GM23338 (cell line): Measurements from ENCODE around the gene NUAK2. TPM values are rescaled to one million over a fixed set of nuclear protein-coding genes. Genes with fewer than 3 reads are reported as not detected.

ENCODE experiments used
- ATAC-seq: fragments of 200-7000 bp; cut with Tn5 transposase; 3 replicates; pipeline ENCODE4 v1.9.1; 2020
- DNase-seq: peaks from one replicate; pipeline ENCODE4 v3.0.0-alpha.2; 2015; ENCODE audit warnings: low spot score
- H2AFZ ChIP-seq: fragments of 200-600 bp; sonication (generic); 2 replicates; pipeline ENCODE4 v1.8.0; 2016; ENCODE audit warnings: antibody characterized with exemption, mild to moderate bottlenecking, moderate library complexity
- H3F3A ChIP-seq: fragments of 200-600 bp; sonication (generic); replicated peaks from 2 replicates; pipeline ENCODE4 v1.8.0; 2017; ENCODE audit warnings: antibody characterized with exemption, mixed run types, low read depth
- H3K27ac ChIP-seq: fragments of 200-600 bp; sonication (generic); 2 replicates; pipeline ENCODE4 v1.6.1; 2016; ENCODE audit warnings: low read depth
- H3K27me3 ChIP-seq: fragments of 200-600 bp; sonication (generic); 2 replicates; pipeline ENCODE4 v1.8.0; 2016; ENCODE audit warnings: mild to moderate bottlenecking, mixed run types, moderate library complexity; ENCODE audit not compliant: insufficient read depth
- H3K36me3 ChIP-seq: fragments of 200-600 bp; sonication (generic); 2 replicates; pipeline ENCODE4 v1.8.0; 2016; ENCODE audit warnings: mild to moderate bottlenecking; ENCODE audit not compliant: insufficient read depth
- H3K4me1 ChIP-seq: fragments of 200-600 bp; sonication (generic); 2 replicates; pipeline ENCODE4 v1.8.0; 2016; ENCODE audit warnings: mild to moderate bottlenecking, moderate library complexity; ENCODE audit not compliant: insufficient read depth
- H3K4me2 ChIP-seq: fragments of 200-600 bp; sonication (generic); 2 replicates; pipeline ENCODE4 v1.7.1; 2017; ENCODE audit warnings: mixed run types
- H3K4me3 ChIP-seq: fragments of 200-600 bp; sonication (generic); 2 replicates; pipeline ENCODE4 v1.6.1; 2016; ENCODE audit warnings: mixed run types
- H3K79me2 ChIP-seq: fragments of 200-600 bp; sonication (generic); replicated peaks from 2 replicates; pipeline ENCODE4 v1.8.0; 2017; ENCODE audit warnings: mild to moderate bottlenecking; ENCODE audit not compliant: insufficient read depth
- H3K9me2 ChIP-seq: fragments of 200-600 bp; sonication (generic); 2 replicates; pipeline ENCODE4 v1.8.0; 2017; ENCODE audit not compliant: insufficient read depth
- H4K20me1 ChIP-seq: fragments of 200-600 bp; sonication (generic); replicated peaks from 2 replicates; pipeline ENCODE4 v1.8.0; 2017; ENCODE audit warnings: mild to moderate bottlenecking; ENCODE audit not compliant: insufficient read depth
- H3K27ac Mint-ChIP-seq: 2 replicates; pipeline ENCODE4 v1.8.0; 2020; ENCODE audit warnings: inconsistent platforms, mild to moderate bottlenecking, moderate library complexity, mixed read lengths
- H3K27me3 Mint-ChIP-seq: 3 replicates; pipeline ENCODE4 v1.8.0; 2022; ENCODE audit warnings: low read depth, mild to moderate bottlenecking, moderate library complexity, mixed read lengths, inconsistent platforms; ENCODE audit not compliant: insufficient read depth, poor library complexity
- H3K36me3 Mint-ChIP-seq: 3 replicates; pipeline ENCODE4 v1.8.0; 2021; ENCODE audit warnings: low read depth, mild to moderate bottlenecking, inconsistent platforms, moderate library complexity, mixed read lengths
- H3K4me1 Mint-ChIP-seq: 3 replicates; pipeline ENCODE4 v1.8.0; 2020; ENCODE audit warnings: mild to moderate bottlenecking, inconsistent platforms, mixed read lengths
- H3K4me3 Mint-ChIP-seq: 3 replicates; pipeline ENCODE4 v1.8.0; 2021; ENCODE audit warnings: moderate library complexity, mild to moderate bottlenecking, inconsistent platforms, mixed read lengths
- H3K9me3 Mint-ChIP-seq: 3 replicates; pipeline ENCODE4 v1.8.0; 2020; ENCODE audit warnings: moderate library complexity, mild to moderate bottlenecking, inconsistent platforms, mixed read lengths
- CREB1 ChIP-seq: fragments of 250-450 bp; sonication (Bioruptor Pico); IDR thresholded peaks from 2 replicates; pipeline ENCODE4 v1.5.0; 2020; ENCODE audit warnings: low read depth, mild to moderate bottlenecking, moderate library complexity
- ETS1 ChIP-seq: IDR thresholded peaks from 2 replicates; pipeline ENCODE4 v1.6.1; 2016; ENCODE audit warnings: antibody characterized with exemption
- EZH2 ChIP-seq: fragments of 200-600 bp; sonication (generic); IDR thresholded peaks from one replicate; pipeline ENCODE4 v1.8.0; 2017; ENCODE audit warnings: antibody characterized with exemption, mild to moderate bottlenecking, low read depth; ENCODE audit not compliant: unreplicated experiment
- EZH2phosphoT487 ChIP-seq: fragments of 200-600 bp; sonication (generic); IDR thresholded peaks from one replicate; pipeline ENCODE4 v1.8.1; 2018; ENCODE audit warnings: antibody characterized with exemption; ENCODE audit not compliant: unreplicated experiment
- NANOG ChIP-seq: IDR thresholded peaks from 2 replicates; pipeline ENCODE4 v1.6.1; 2016; ENCODE audit warnings: antibody characterized with exemption, borderline replicate concordance
- POLR2AphosphoS5 ChIP-seq: IDR thresholded peaks from 2 replicates; pipeline ENCODE4 v1.6.1; 2016; ENCODE audit warnings: antibody characterized with exemption, low read depth
- STAT1 ChIP-seq: IDR thresholded peaks from one replicate; pipeline ENCODE4 v1.6.1; 2016; ENCODE audit warnings: antibody characterized with exemption; ENCODE audit not compliant: unreplicated experiment
- ZNF114 ChIP-seq: fragments of 250-450 bp; sonication (Bioruptor Pico); IDR thresholded peaks from 2 replicates; pipeline ENCODE4 v1.5.0; 2020; ENCODE audit warnings: mild to moderate bottlenecking, moderate library complexity
- polyA plus RNA-seq: library from polyadenylated mRNA; unstranded; fragments of >200 nt; fragmentation: Nextera tagmentation; extraction: Ambion mirVana; gene quantifications from 2 replicates; pipeline ENCODE4 v1.2.1, GENCODE V29; 2016
- total RNA-seq: library from RNA; depleted of rRNA; stranded (reverse); fragments of >200 nt; shearing (Covaris generic); gene quantifications from 2 replicates; pipeline ENCODE4 v1.2.3, GENCODE V29; 2014
- TF ChIP-seq, protein P1 (sequence below): IDR thresholded peaks from one replicate; pipeline ENCODE4 v1.6.1; 2018; ENCODE audit warnings: antibody characterized with exemption; ENCODE audit not compliant: unreplicated experiment

Gene NUAK2
- total and polyA plus RNA-seq, 2 experiments from 2014 or later: 7.8 to 15.3 TPM

- H3K4me1 ChIP-seq: peaks cover 7% of the 10 kb centered on the region
- DNase-seq: no peak
Measured at GRCh38 chr1:205332015-205332791, 10.7 kb upstream of the NUAK2 start.

GRCh38 chr1:205330150-205330549 is 8.6 kb upstream of the NUAK2 start:
- Histone ChIP-seq H3K27ac (no peak overlapping the region), H2AFZ (no peak overlapping the region), H3K4me3 (no peak overlapping the region), H3F3A (no peaks in the 10 kb centered on the region), H3K36me3 (no peaks in the 10 kb centered on the region), H3K27me3 (no peaks in the 10 kb centered on the region), H3K4me2 (no peak overlapping the region), H3K4me1 (peaks cover 2% of the 10 kb centered on the region), H3K9me2 (no peaks in the 10 kb centered on the region), H3K79me2 (no peaks in the 10 kb centered on the region), H4K20me1 (no peaks in the 10 kb centered on the region)
- Mint-ChIP-seq H3K27me3 (peaks cover 5% of the 10 kb centered on the region), H3K36me3 (no peaks in the 10 kb centered on the region), H3K4me3 (no peak overlapping the region), H3K9me3 (no peaks in the 10 kb centered on the region), H3K4me1 (peaks cover 7% of the 10 kb centered on the region), H3K27ac (no peak overlapping the region)
- no peak for DNase-seq
- no peak for ATAC-seq
- TF ChIP-seq STAT1 (no peak), POLR2AphosphoS5 (no peak), NANOG (no peak), CREB1 (CRISPR knock-in tag) (no peak), EZH2 (no peak), ZNF114 (no peak)
- TF ChIP-seq, protein P1, sequence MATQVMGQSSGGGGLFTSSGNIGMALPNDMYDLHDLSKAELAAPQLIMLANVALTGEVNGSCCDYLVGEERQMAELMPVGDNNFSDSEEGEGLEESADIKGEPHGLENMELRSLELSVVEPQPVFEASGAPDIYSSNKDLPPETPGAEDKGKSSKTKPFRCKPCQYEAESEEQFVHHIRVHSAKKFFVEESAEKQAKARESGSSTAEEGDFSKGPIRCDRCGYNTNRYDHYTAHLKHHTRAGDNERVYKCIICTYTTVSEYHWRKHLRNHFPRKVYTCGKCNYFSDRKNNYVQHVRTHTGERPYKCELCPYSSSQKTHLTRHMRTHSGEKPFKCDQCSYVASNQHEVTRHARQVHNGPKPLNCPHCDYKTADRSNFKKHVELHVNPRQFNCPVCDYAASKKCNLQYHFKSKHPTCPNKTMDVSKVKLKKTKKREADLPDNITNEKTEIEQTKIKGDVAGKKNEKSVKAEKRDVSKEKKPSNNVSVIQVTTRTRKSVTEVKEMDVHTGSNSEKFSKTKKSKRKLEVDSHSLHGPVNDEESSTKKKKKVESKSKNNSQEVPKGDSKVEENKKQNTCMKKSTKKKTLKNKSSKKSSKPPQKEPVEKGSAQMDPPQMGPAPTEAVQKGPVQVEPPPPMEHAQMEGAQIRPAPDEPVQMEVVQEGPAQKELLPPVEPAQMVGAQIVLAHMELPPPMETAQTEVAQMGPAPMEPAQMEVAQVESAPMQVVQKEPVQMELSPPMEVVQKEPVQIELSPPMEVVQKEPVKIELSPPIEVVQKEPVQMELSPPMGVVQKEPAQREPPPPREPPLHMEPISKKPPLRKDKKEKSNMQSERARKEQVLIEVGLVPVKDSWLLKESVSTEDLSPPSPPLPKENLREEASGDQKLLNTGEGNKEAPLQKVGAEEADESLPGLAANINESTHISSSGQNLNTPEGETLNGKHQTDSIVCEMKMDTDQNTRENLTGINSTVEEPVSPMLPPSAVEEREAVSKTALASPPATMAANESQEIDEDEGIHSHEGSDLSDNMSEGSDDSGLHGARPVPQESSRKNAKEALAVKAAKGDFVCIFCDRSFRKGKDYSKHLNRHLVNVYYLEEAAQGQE: no peak

More at GRCh38 chr1:205332015-205332791, 10.7 kb upstream of the NUAK2 start:
- H3K9me3 Mint-ChIP-seq: no peaks in the 10 kb centered on the region
- no peak overlapping the region for H3K27ac Mint-ChIP-seq
- H3K4me1 Mint-ChIP-seq: peaks cover 12% of the 10 kb centered on the region
- Histone ChIP-seq H3K79me2 (no peaks in the 10 kb centered on the region), H3K36me3 (no peaks in the 10 kb centered on the region), H4K20me1 (no peaks in the 10 kb centered on the region), H3K9me2 (no peaks in the 10 kb centered on the region), H3K4me2 (no peak overlapping the region), H3K4me3 (no peak overlapping the region), H2AFZ (no peak overlapping the region), H3K27me3 (no peaks in the 10 kb centered on the region), H3F3A (no peaks in the 10 kb centered on the region), H3K27ac (no peak overlapping the region)
- TF ChIP-seq POLR2AphosphoS5 (no peak), ETS1 (no peak), EZH2 (no peak), EZH2phosphoT487 (no peak), CREB1 (CRISPR knock-in tag) (no peak)
- TF ChIP-seq, protein P1: no peak
- H3K27me3 Mint-ChIP-seq: peaks cover 11% of the 10 kb centered on the region
- H3K4me3 Mint-ChIP-seq: no peak overlapping the region
- H3K36me3 Mint-ChIP-seq: no peaks in the 10 kb centered on the region
- no peak for ATAC-seq
